MM.1S (cell line): ENCODE results near the gene RBBP5.

ENCODE experiments used
- CTCF ChIP-seq: fragments of 300-600 bp; sonication (generic); IDR thresholded peaks from 2 replicates; pipeline ENCODE4 v1.5.1; 2016; ENCODE audit warnings: antibody characterized with exemption, low read length, mixed read lengths
- EZH2 ChIP-seq: fragments of 300-600 bp; sonication (generic); optimal IDR thresholded peaks from 2 replicates; pipeline ENCODE3; 2017; ENCODE audit warnings: low read depth, mild to moderate bottlenecking, antibody characterized with exemption, low read length, mixed read lengths
- EZH2phosphoT487 ChIP-seq: fragments of 300-600 bp; sonication (generic); IDR thresholded peaks from 2 replicates; pipeline ENCODE4 v1.6.1; 2018; ENCODE audit warnings: antibody characterized with exemption, low read length

GRCh38 chr1:205062319-205062718, 59.5 kb downstream of the RBBP5 start:
- TF ChIP-seq CTCF (no peak), EZH2 (no peak), EZH2phosphoT487 (no peak)
